Left lung (tissue), 10 donors: ENCODE data around the gene ATRAID. TPM values are rescaled to one million over a fixed set of nuclear protein-coding genes. Genes with fewer than 3 reads are reported as not detected.

Experiments used
- ATAC-seq: fragments of 200-7000 bp; cut with Tn5 transposase; one replicate; pipeline ENCODE4 v1.9.1; 2020; ENCODE audit warnings: moderate library complexity
- DNase-seq, 4 donors: peaks; one replicate each; pipeline ENCODE4 v3.0.0-alpha.2; 2013 to 2020
- H3K27ac ChIP-seq, 2 donors: fragments of 200-600 bp; sonication (generic) in 1 of 2; one replicate each; pipeline versions ENCODE4 v1.5.0 to v1.8.0; 2020 to 2021
- H3K27me3 ChIP-seq, 2 donors: fragments of 200-600 bp; sonication (generic) in 1 of 2; one replicate each; pipeline versions ENCODE4 v1.5.0 to v1.8.0; 2020 to 2021
- H3K36me3 ChIP-seq, 2 donors: fragments of 200-600 bp; sonication (generic) in 1 of 2; one replicate each; pipeline versions ENCODE4 v1.5.0 to v1.8.0; 2020 to 2021
- H3K4me1 ChIP-seq, 2 donors: fragments of 200-600 bp; one replicate each; pipeline ENCODE4 v1.8.0; 2021
- H3K4me3 ChIP-seq, 2 donors: fragments of 200-600 bp; sonication (generic) in 1 of 2; one replicate each; pipeline versions ENCODE4 v1.5.0 to v1.8.0; 2020 to 2021; ENCODE audit warnings: mild to moderate bottlenecking in 1 of 2
- H3K9me3 ChIP-seq, 2 donors: fragments of 200-600 bp; sonication (generic) in 1 of 2; one replicate each; pipeline versions ENCODE4 v1.5.0 to v1.8.0; 2020 to 2021
- intact Hi-C, 2 donors: fragments of 100-400 bp; cut with DNase I; formaldehyde crosslinking; loops; one replicate each; pipeline versions ENCODE4 v1.11.2 to v1.14.2; 2022
- polyA plus RNA-seq, 6 donors: library from polyadenylated mRNA; unstranded; fragments of 120-200 nt; gene quantifications; one replicate each; pipeline ENCODE4 v1.2.1, GENCODE V29; 2013; ENCODE audit not compliant: insufficient read length in 6 of 6
- total RNA-seq, 2 donors: library from RNA; stranded (reverse); fragmentation: NEBNext Ultra II Directional; extraction: Animal tissue kit (Norgen Biotek cat#: 25700); gene quantifications; one replicate each; pipeline ENCODE4 v1.2.1, GENCODE V29; 2021
- TF ChIP-seq, protein P1 (sequence below), 2 donors: fragments of 200-600 bp; sonication (generic) in 1 of 2; IDR thresholded peaks; one replicate each; pipeline versions ENCODE4 v1.5.0 to v1.8.0; 2021; ENCODE audit warnings: antibody characterized with exemption in 2 of 2
- donor health status: DM: no; HTN: yes; CAD: no.
- donor health status: DM: no; HTN: no; CAD: no.

ATRAID gene
- total and polyA plus RNA-seq, 8 donors: 87.5 to 141 (median 129) TPM

DNA sequence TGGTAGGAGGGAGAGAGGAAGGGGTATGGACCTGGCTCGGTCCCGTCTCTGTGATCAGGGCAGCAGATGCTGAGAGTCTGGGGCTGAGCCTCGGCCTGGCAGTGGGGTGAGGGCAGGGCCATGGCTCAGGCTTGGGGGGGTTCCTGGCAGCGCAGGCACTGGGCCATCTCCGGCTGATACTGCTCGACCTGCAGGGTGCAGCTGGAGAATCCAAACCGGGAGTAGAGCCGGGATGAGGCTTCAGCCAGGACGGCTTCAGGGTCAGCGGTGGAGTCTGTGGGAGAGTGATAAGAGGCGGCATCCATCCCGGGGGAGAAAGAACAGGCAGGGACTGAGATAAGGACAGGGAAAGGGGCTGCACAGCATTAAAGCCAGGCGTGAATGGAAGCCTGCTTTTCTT, 43.3 kb downstream of the ATRAID start:
- TF ChIP-seq, protein P1, sequence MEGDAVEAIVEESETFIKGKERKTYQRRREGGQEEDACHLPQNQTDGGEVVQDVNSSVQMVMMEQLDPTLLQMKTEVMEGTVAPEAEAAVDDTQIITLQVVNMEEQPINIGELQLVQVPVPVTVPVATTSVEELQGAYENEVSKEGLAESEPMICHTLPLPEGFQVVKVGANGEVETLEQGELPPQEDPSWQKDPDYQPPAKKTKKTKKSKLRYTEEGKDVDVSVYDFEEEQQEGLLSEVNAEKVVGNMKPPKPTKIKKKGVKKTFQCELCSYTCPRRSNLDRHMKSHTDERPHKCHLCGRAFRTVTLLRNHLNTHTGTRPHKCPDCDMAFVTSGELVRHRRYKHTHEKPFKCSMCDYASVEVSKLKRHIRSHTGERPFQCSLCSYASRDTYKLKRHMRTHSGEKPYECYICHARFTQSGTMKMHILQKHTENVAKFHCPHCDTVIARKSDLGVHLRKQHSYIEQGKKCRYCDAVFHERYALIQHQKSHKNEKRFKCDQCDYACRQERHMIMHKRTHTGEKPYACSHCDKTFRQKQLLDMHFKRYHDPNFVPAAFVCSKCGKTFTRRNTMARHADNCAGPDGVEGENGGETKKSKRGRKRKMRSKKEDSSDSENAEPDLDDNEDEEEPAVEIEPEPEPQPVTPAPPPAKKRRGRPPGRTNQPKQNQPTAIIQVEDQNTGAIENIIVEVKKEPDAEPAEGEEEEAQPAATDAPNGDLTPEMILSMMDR (IDR thresholded peaks at IDR 0.05): no peak
- no peaks in the 10 kb centered on the region for H3K36me3 ChIP-seq
- DNase-seq: no peak
- H3K27ac ChIP-seq: no peak overlapping the region
- H3K4me3 ChIP-seq: no peak overlapping the region
- ATAC-seq: no peak
- H3K27me3 ChIP-seq: peaks cover 0 to 92% of the 10 kb centered on the region in 2 donors
- H3K9me3 ChIP-seq: no peaks in the 10 kb centered on the region
- intact Hi-C loops: no loop called here
- H3K4me1 ChIP-seq: peaks cover 0 to 4% of the 10 kb centered on the region in 2 donors

DNA sequence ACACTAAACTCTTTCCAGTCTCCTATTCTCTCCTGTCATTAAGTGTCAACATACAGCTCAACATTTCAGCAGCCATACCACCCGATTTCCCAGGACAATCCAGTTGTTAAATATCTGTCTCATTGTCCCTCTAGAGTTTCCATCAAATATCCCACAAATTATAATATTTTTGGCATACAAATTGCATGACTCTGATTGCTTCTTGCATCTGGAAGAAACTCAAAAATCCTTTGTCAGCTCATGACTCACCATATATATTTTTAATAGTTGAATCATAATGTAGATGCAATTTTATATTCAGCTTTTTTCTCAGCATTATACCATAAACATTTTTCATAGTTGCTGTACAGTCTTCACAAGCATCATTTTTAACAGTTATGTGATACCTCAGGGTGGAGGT, 43.8 kb downstream of the ATRAID start:
- peaks cover 0 to 92% of the 10 kb centered on the region in 2 donors for H3K27me3 ChIP-seq
- no peak for ATAC-seq
- intact Hi-C loops: no loop called here

DNA sequence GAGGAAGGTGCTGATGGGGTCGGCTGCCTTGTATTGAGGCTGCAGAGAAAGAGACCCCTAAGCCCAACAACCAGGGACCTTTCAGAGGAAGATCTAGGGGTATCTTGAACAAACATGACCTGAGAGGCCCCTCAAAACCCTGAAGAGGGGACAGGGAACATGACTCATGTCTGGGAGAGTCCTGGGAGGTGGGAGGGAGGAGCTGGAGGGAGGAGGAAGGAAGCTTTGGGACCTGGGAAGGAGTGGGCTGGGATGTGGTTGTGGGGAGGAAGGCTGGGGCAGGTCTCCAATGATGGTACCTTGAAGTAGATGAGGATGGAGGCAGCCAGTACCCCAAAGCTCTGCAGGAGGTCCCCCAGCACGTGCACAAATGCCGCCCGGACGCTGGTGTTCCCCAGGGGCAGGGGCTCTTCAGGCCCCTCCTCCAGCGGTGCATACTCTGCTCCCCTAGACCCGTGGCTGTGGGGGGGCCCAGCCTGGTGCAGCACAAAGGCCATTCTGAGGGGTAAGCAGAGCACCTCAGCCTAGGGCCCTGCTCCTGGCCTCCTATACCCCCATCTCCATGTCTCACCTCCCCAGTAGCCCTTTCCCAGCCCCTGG, 45.1 kb downstream of the ATRAID start:
- ATAC-seq (no peak), DNase-seq (no peak)
- H3K36me3 ChIP-seq: no peaks in the 10 kb centered on the region
- H3K4me1 ChIP-seq: peaks cover 0 to 3% of the 10 kb centered on the region in 2 donors
- no peak overlapping the region for H3K4me3 ChIP-seq
- intact Hi-C loops: no loop called here
- H3K27me3 ChIP-seq: peaks cover 13 to 92% of the 10 kb centered on the region in 2 donors
- no peaks in the 10 kb centered on the region for H3K9me3 ChIP-seq
- no peak overlapping the region for H3K27ac ChIP-seq
- TF ChIP-seq, protein P1 (IDR thresholded peaks at IDR 0.05): no peak

More for the DNA sequence above, 43.8 kb downstream of the ATRAID start:
- Histone ChIP-seq H3K4me1 (no peaks in the 10 kb centered on the region), H3K36me3 (no peaks in the 10 kb centered on the region), H3K9me3 (no peaks in the 10 kb centered on the region), H3K27ac (no peak overlapping the region), H3K4me3 (no peak overlapping the region)
- TF ChIP-seq, protein P1 (IDR thresholded peaks at IDR 0.05): no peak
- DNase-seq: no peak

DNA sequence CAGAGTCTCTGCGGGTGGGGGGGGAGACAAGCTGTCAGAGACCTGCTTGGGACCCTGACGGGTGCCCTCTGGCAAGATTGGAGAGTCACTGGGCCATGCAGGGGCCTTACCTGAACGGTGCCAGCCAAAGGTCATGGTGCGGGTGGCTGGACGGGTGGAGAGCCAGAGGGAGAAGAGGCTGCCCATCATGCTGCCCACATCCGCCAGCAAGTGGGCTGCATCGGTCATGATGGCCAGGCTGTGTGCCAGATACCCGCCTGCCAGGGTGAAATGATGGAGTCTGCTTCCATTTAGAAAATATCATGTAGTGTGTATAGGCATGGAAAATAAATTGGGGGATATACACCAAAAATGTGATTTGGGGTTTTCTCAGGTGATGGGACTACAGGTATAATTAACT, 46.2 kb downstream of the ATRAID start:
- H3K27me3 ChIP-seq: peaks cover 24 to 93% of the 10 kb centered on the region in 2 donors
- peaks cover 8 to 13% of the 10 kb centered on the region in 2 donors for H3K4me1 ChIP-seq
- DNase-seq (no peak), ATAC-seq (no peak)
- no peak overlapping the region for H3K27ac ChIP-seq
- TF ChIP-seq, protein P1 (IDR thresholded peaks at IDR 0.05): no peak
- no peak overlapping the region for H3K4me3 ChIP-seq
- intact Hi-C loops: no loop called here
- no peaks in the 10 kb centered on the region for H3K36me3 ChIP-seq
- no peaks in the 10 kb centered on the region for H3K9me3 ChIP-seq

DNA sequence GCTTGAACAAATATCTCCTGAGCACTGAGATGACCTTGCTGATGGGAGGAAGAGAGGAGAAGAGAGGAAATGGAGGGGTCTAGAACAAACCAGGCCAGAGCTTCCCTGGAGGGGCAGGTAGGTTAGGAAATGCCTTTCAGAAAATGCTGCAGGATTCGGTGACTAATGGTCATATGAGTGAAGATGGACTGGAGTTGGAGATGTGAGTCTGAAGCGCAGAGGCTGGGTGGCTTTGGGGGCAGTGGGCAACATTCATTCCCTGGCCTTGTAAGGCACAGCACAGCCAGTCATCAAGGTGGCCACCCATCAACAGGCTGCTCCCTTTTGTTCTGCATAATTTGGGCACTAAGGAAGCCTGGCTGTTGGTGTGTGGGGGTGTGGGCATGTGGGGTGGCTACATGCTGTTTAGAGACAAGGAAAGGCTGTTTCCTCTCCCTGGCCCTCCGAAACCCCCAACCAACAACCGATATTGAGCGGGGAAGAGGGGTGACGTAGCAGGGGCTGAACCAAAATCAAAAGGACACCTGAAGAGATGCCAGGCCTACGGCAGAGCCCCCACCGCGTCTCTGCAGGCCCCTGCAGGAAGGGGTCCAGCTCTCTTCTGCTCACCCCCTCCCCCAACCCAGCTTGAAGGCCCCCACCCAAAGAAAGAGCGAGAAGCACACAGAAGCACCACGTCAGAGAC, 49.5 kb downstream of the ATRAID start:
- TF ChIP-seq, protein P1 (IDR thresholded peaks at IDR 0.05): no peak
- ATAC-seq (no peak), DNase-seq (no peak)
- H3K36me3 ChIP-seq: no peaks in the 10 kb centered on the region
- intact Hi-C loops: no loop called here
- H3K4me1 ChIP-seq: peaks cover 17 to 36% of the 10 kb centered on the region in 2 donors
- no peaks in the 10 kb centered on the region for H3K9me3 ChIP-seq
- no peak overlapping the region for H3K4me3 ChIP-seq
- H3K27me3 ChIP-seq: peaks cover 51 to 100% of the 10 kb centered on the region in 2 donors
- H3K27ac ChIP-seq: no peak overlapping the region
